GM18505 (cell line): ENCODE results near the gene TTLL10.

Experiments used
- ATAC-seq: cut with Tn5 transposase; IDR thresholded peaks from one replicate; pipeline ENCODE4 v1.9.1; 2021; ENCODE audit not compliant: unreplicated experiment
- POLR2A ChIP-seq: IDR thresholded peaks from 4 replicates; pipeline ENCODE4 v1.6.1; 2011; ENCODE audit warnings: borderline replicate concordance; ENCODE audit not compliant: insufficient read depth, insufficient read length; ENCODE audit errors: extremely low read depth

TTLL10 gene

GRCh38 chr1:1210726-1211540 lies 37.3 kb downstream of the TTLL10 start:
- no peak for TF ChIP-seq POLR2A
- no peak for ATAC-seq

GRCh38 chr1:1211541-1212441 lies 38.1 kb downstream of the TTLL10 start:
- no peak for TF ChIP-seq POLR2A
- ATAC-seq, result no peak

- ATAC-seq, result no peak
- TF ChIP-seq POLR2A, result no peak
These were observed 39.2 kb downstream of the TTLL10 start for GRCh38 chr1:1212780-1213344.

- ATAC-seq, result no peak
- no peak for TF ChIP-seq POLR2A
These were observed 39.9 kb downstream of the TTLL10 start, which contains the start of gene TNFRSF4 for GRCh38 chr1:1213345-1214265. Gene TNFRSF4, minus strand, starts transcription at chr1:1214153. Its CDS starts 26 bp downstream, at chr1:1214127.

GRCh38 chr1:1215080-1215676 lies 41.5 kb downstream of the TTLL10 start:
- no peak for ATAC-seq
- TF ChIP-seq POLR2A, result no peak

- ATAC-seq, result no peak
- TF ChIP-seq POLR2A, result no peak
These were observed 42.4 kb downstream of the TTLL10 start for GRCh38 chr1:1215881-1216605.

- no peak for TF ChIP-seq POLR2A
- no peak for ATAC-seq
These were observed 43.3 kb downstream of the TTLL10 start for GRCh38 chr1:1216770-1217620.

GRCh38 chr1:1217621-1218523 lies 44.2 kb downstream of the TTLL10 start:
- ATAC-seq, result no peak
- no peak for TF ChIP-seq POLR2A

GRCh38 chr1:1218524-1219200 lies 45.0 kb downstream of the TTLL10 start:
- no peak for ATAC-seq
- no peak for TF ChIP-seq POLR2A
